GM08714 (cell line): ENCODE measurements around the gene PDE1C.

Experiments used
- H3K4me3 ChIP-seq: fragments of 200-500 bp; sonication (Bioruptor generic); 2 replicates; pipeline ENCODE4 v1.5.1; 2014; ENCODE audit warnings: mild to moderate bottlenecking, low read length, inconsistent platforms
- ZNF274 ChIP-seq: IDR thresholded peaks from 2 replicates; pipeline ENCODE4 v1.6.1; 2012; ENCODE audit warnings: mild to moderate bottlenecking, low read depth, low read length

Gene PDE1C

GRCh38 chr7:32070406-32071360 is at the start of gene PDE1C:
Gene PDE1C, minus strand, starts transcription at chr7:32070407.
- no peak within 1 kb of the TSS for H3K4me3 ChIP-seq
- TF ChIP-seq ZNF274 = no peak

- H3K4me3 ChIP-seq = no peak overlapping the region
- TF ChIP-seq ZNF274 = no peak
Observed at GRCh38 chr7:32119790-32120196, 49.6 kb upstream of the PDE1C start.

DNA sequence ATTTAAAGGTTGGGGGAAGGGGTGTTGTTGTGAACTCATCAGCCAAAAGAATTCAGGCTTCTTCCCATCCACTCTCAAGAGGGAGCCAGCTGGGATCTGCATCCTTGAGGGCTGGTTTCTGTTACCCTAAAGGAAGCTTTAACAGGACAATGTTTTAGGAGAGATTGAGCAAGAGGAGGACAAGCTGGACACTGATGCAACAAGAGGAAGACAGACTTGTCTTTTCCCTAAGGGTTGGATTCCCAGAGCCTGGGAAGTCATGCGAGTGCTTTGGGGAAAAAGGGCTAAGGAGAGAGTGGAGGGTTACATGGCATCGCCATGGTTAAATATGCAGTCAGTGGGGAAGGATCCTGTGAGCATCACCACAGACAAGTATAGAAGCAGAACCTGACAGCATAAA is 47.6 kb upstream of the PDE1C start:
- TF ChIP-seq ZNF274 = no peak
- no peak overlapping the region for H3K4me3 ChIP-seq

GRCh38 chr7:32116436-32116835 is 46.2 kb upstream of the PDE1C start:
- no peak for TF ChIP-seq ZNF274
- no peak overlapping the region for H3K4me3 ChIP-seq

DNA sequence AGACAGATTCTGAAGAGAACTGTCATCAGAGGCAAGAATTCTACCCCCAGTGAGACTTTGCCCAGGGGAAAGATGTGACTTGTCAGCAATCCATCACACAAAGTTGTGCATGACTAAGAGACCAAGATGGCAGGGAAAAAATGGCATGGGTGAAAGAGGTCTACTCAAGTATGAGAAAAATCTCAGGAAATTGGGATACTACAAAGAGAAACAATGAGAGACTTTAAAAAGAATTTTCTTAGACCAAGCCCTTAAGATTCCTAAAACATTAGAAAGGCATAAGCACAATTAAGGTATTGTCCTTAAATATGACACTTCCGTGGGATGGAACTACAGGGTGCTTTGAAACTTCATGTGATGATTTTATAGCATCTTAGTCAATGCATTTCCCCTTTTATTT is 45.6 kb upstream of the PDE1C start:
- no peak for TF ChIP-seq ZNF274
- no peak overlapping the region for H3K4me3 ChIP-seq

GRCh38 chr7:32108651-32109050 is 38.4 kb upstream of the PDE1C start:
- no peak for TF ChIP-seq ZNF274
- no peak overlapping the region for H3K4me3 ChIP-seq

DNA sequence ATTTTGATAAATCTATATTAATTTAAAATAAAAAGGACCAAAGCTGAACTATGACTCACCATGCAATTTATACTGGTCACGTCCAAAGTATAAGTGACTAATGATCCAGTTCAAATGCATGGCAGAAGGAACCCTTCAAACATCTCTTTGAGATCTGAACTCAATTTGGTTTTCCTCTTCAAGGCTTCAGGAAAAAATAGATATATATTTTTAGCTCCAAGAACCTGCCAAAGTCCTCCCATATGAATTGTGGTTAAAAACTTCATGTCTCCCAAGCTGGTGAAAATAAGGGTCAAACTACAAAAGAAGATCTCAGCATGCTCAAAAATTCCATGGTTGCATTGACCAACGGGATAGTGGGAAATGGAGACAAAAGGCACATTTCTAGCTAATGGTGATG is 34.6 kb upstream of the PDE1C start:
- TF ChIP-seq ZNF274 = no peak
- H3K4me3 ChIP-seq = no peak overlapping the region

GRCh38 chr7:32103361-32103760 is 33.2 kb upstream of the PDE1C start:
- TF ChIP-seq ZNF274 = no peak
- no peak overlapping the region for H3K4me3 ChIP-seq

- H3K4me3 ChIP-seq = no peak overlapping the region
- TF ChIP-seq ZNF274 = no peak
Observed at GRCh38 chr7:32102432-32102873, 32.2 kb upstream of the PDE1C start.

DNA sequence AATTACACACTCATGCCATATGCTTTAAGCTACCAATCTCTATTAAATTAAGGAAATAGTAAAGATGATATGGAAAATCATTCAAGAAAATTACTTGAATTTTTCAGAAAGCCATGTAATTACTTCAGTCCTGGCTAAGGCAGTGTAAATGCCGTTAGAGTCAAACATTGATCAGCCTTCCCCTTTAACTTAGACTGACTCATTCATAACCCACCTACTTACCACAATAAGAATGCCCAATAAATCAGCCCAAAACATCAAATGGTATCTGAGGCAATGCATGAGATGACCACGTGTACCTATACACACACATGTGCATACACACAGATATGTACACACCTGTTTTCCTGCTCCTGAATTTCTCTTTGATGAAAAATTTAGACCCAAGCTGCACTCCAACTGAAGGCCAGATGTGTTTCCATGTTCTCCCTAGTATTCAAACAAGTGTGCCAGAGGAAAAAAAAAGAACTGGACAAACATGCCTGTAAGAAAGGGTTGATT is 30.2 kb upstream of the PDE1C start:
- no peak overlapping the region for H3K4me3 ChIP-seq
- TF ChIP-seq ZNF274 = no peak

GRCh38 chr7:32094516-32094915 is 24.3 kb upstream of the PDE1C start:
- H3K4me3 ChIP-seq = no peak overlapping the region

GRCh38 chr7:32093415-32094408 is 23.5 kb upstream of the PDE1C start:
- no peak for TF ChIP-seq ZNF274
- no peak overlapping the region for H3K4me3 ChIP-seq

More at GRCh38 chr7:32094516-32094915, 24.3 kb upstream of the PDE1C start:
- TF ChIP-seq ZNF274 = no peak

DNA sequence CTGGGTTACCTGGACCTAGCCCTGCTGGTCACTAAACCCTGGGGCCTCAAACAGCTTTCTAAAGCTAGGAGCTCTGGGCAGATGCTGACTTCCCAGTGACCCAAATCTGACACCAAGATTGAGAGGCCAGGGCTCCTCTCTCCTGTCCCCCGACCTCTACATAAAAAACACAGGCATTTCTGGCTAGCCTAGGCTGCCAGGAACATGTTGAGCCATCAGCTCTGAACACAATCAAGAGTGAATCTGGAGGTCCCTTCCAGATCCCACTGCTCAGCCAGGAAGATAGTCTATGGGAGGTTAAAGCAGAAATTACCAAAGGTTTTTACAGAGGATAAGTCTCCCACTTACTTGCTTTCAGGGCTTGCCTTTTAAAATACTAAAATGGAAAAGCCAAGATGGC is 22.1 kb upstream of the PDE1C start:
- TF ChIP-seq ZNF274 = no peak
- H3K4me3 ChIP-seq = no peak overlapping the region

- no peak for TF ChIP-seq ZNF274
- H3K4me3 ChIP-seq = no peak overlapping the region
Observed at GRCh38 chr7:32091608-32092210, 21.5 kb upstream of the PDE1C start.
